ENCODE measurements around the gene APIP.

DNA sequence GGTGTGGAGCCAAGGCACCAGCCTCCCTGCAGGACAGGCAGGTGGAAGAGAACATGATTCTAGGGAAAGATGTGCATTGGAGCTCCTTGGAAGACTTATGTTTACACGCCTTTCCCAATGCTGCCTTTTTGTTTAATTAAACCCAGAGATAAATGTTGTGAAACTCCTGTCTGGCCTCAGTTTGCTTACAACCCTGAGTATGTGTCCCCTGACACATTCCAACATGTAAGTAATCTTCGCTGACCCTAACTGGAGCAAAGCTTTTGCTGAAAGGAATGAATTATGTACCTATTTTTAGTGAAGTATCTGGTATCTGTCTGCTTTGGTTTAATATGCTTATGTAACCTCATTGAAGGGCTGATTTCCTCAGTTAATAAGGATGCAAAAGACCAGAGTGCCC, 56.7 kb downstream of the APIP start:
- TF ChIP-seq, protein P1, sequence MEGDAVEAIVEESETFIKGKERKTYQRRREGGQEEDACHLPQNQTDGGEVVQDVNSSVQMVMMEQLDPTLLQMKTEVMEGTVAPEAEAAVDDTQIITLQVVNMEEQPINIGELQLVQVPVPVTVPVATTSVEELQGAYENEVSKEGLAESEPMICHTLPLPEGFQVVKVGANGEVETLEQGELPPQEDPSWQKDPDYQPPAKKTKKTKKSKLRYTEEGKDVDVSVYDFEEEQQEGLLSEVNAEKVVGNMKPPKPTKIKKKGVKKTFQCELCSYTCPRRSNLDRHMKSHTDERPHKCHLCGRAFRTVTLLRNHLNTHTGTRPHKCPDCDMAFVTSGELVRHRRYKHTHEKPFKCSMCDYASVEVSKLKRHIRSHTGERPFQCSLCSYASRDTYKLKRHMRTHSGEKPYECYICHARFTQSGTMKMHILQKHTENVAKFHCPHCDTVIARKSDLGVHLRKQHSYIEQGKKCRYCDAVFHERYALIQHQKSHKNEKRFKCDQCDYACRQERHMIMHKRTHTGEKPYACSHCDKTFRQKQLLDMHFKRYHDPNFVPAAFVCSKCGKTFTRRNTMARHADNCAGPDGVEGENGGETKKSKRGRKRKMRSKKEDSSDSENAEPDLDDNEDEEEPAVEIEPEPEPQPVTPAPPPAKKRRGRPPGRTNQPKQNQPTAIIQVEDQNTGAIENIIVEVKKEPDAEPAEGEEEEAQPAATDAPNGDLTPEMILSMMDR (IDR thresholded peaks at IDR 0.05) = no peak
- TF ChIP-seq POLR2A (IDR thresholded peaks at IDR 0.05) = no peak

Measured in Peyer's patch (tissue), 4 donors.